HG02623 (cell line): ENCODE results near the gene HNRNPR.

Experiments used
- ATAC-seq: cut with Tn5 transposase; IDR thresholded peaks from one replicate; pipeline ENCODE4 v1.9.1; 2021; ENCODE audit warnings: moderate library complexity; ENCODE audit not compliant: unreplicated experiment

Gene HNRNPR

GRCh38 chr1:23369335-23370013 is 25.4 kb upstream of the HNRNPR start, which contains the start of gene ZNF436:
Gene ZNF436 (minus strand): TSS chr1:23369836. CDS start chr1:23368005, 1,831 bp downstream.
- ATAC-seq, result no peak

GRCh38 chr1:23368562-23369334 is 24.7 kb upstream of the HNRNPR start:
- ATAC-seq, result peak; percentile 53

GRCh38 chr1:23367791-23368561 is 23.9 kb upstream of the HNRNPR start:
- peak; percentile 93 for ATAC-seq

GRCh38 chr1:23367451-23367790 is 23.3 kb upstream of the HNRNPR start:
- no peak for ATAC-seq

DNA sequence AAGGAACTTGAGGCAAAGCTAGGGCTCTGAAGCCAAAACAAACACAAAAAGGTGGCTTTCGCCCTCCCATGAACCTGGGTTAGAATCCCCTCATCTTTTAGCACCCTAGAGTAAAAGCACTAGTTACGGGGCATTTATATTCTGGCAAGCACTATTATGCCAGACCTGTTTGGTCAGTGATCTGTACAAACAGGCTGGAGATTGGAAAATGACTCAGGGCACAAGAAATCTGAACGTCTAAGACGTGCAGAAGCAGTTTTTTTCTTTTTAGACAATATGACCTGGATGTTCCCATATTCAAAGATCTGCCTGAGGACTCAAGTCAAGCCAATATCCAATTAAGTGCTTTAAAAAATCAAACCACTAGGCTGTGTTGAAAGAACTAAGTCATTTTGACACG is 22.5 kb upstream of the HNRNPR start:
- no peak for ATAC-seq

GRCh38 chr1:23366146-23366545 is 22.1 kb upstream of the HNRNPR start:
- ATAC-seq, result no peak

DNA sequence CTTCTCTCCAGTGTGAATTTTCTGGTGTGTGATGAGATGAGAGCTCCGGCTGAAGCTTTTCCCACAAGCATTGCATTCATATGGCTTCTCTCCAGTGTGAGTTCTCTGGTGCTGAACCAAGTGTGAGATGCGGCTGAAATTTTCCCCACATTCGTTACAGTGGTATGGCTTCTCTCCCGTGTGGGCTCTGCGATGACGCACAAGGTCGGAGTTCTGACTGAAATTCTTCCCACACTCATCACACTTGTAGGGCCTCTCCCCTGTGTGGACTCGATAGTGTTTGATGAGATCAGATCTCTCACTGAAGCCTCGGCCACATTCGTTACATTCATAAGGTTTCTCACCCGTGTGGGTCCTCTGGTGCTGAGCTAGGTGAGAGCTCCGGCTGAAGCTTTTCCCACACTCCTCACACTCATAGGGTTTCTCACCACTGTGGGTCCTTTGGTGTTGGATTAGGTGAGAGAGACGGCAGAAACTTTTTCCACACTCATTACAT is 18.2 kb upstream of the HNRNPR start:
- no peak for ATAC-seq

- no peak for ATAC-seq
These were observed 14.3 kb upstream of the HNRNPR start for GRCh38 chr1:23358310-23358875.

DNA sequence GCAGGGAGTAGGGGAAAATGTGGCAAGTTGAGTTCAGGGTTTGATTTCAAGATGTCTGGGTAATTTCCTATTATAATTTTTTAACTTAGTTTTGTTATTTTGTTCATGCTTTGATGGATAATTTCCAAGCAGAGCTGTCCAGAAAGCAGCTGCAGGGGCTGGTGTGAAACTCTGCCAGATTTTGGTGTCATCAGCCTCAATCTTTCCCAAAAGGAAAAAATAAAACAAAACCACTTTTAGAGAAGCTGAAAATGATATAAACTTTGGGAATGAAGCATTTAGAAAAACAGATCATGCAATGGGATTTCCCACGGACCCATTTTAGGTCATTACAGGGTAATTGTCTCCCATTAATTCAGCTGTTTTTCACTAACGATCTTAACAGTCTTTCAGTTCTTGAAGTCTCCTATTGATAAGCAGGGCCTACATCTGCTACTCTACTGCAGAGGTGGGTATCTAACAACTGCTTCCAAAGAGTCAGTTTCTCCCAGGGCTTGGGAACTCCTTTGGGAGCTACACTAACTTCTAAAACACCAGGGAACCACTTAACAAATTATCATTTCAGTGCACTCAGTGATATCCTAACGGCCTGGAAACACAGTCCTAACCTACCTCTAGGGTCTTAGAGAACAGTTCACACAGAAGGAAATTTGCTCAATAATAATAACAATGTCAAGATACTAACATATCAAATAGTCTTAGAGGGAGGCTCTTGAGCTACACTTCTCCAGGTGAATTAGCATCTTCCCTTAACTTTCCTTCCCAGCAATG is 13.2 kb upstream of the HNRNPR start:
- ATAC-seq, result no peak

DNA sequence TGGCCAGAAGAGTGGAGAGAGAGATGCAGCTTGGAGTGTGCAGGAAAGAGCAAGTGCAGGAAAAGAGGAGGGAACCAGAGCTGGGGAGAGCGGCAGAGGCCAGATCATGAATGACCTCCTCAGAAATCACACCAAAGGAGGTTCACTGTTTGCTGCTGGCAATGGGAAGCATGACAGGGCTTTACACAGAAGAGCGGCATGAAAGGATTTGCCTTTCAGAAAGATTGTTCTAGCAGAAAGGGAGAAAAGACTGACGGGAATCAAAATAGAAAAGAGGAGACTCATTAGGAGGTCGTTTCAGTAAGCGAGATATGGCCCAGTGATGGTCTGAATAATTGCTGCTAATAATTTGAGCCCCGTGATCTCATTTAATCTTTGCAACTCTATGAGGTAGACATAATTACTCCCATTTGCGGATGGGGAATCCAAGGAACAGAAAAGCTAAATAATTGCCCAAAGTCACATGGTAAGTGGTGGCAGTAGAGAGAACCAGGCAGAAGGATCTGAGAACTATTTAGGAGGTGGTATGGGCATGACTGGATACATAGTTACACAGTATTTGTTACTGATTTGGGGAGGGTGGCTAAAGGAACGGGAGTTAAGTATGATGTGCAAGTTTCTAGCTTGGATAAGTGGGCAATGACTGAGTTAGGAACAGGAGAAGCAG is 12.5 kb upstream of the HNRNPR start:
- no peak for ATAC-seq

GRCh38 chr1:23354245-23354644 is 10.2 kb upstream of the HNRNPR start:
- ATAC-seq, result no peak

GRCh38 chr1:23352096-23352695 is 8.1 kb upstream of the HNRNPR start:
- no peak for ATAC-seq

- ATAC-seq, result no peak
These were observed 1.8 kb upstream of the HNRNPR start for GRCh38 chr1:23345920-23346319.

GRCh38 chr1:23344987-23345472 is 946 bp upstream of the HNRNPR start:
- ATAC-seq, result no peak

GRCh38 chr1:23343221-23344110 is 618 bp downstream of the HNRNPR start:
- peak; percentile 8 for ATAC-seq

GRCh38 chr1:23341931-23342692 is 2.0 kb downstream of the HNRNPR start:
- ATAC-seq, result no peak

DNA sequence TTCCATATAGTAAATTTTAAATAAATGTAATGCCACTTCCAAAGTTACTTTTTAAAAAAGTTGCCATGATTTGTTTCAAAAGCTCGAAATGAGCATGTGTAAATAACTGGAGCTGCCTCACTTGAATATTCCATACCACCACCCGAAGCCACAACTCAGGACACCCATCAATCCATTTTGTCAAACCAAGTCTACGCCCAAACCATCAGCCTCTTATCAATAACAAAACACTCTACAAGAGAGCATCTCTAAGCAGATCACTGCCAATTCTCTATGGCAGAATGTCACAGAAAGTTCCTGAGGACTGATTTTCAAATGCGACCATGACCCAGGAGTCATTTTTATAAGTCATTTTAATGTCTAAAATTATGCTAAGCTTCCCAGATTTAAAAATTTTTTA is 4.5 kb downstream of the HNRNPR start:
- no peak for ATAC-seq

DNA sequence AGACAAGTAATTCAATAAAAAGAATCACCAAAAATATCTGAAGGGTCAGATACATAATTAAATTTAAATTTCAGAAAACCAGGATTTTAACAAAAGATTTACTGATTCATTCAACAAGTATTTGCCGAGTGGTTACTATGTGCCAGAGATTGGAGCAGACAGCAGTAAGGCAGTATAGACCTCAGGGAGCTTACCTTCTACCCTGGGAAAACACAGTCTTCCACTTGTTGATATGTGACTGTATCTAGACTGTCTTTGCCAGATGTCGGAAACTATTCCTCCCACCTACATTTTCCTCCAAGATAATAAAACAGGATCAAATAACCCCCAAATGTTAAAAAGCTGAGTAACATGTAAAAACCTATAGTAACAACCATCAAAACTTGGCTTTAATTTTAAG is 6.2 kb downstream of the HNRNPR start:
- no peak for ATAC-seq
